Lower leg skin (tissue), 3 donors: ENCODE measurements around the gene ZWINT.

Source experiments
- CTCF ChIP-seq, 3 donors: fragments of 450-650 bp; IDR thresholded peaks; one replicate each; pipeline ENCODE4 v1.5.1; 2016; ENCODE audit warnings: antibody characterized with exemption in 3 of 3, mild to moderate bottlenecking in 3 of 3, moderate library complexity in 2 of 3
- POLR2A ChIP-seq, 2 donors: fragments of 450-650 bp; IDR thresholded peaks; one replicate each; pipeline ENCODE4 v1.6.1; 2016 to 2017; ENCODE audit warnings: antibody characterized with exemption in 2 of 2, mild to moderate bottlenecking in 1 of 2, moderate library complexity in 1 of 2

GRCh38 chr10:56360583-56360966 lies 484 bp downstream of the ZWINT start:
- TF ChIP-seq POLR2A (IDR thresholded peaks at IDR 0.05) (no peak), CTCF (IDR thresholded peaks at IDR 0.05) (no peak)
